HepG2 (cell line): ENCODE measurements around the gene APBB1. TPM values are rescaled to one million over a fixed set of nuclear protein-coding genes. Genes with fewer than 3 reads are reported as not detected.

Experiments
- ADNP ChIP-seq: sonication (generic); formaldehyde crosslinking; IDR thresholded peaks from 2 replicates; pipeline ENCODE4 v1.4.0; 2020; ENCODE audit warnings: missing genetic modification reagents
- ATF4 ChIP-seq, 2 experiments: fragments of 450-650 bp in 1 of 2; sonication (generic) in 1 of 2; formaldehyde crosslinking; IDR thresholded peaks; 2 replicates each; pipeline versions ENCODE4 v1.5.0 to v1.8.0; 2020 to 2022; ENCODE audit warnings: mild to moderate bottlenecking in 1 of 2, missing genetic modification reagents in 1 of 2
- JUN ChIP-seq: sonication (generic); formaldehyde crosslinking; IDR thresholded peaks from 2 replicates; pipeline ENCODE4 v1.4.0; 2020; ENCODE audit warnings: mild to moderate bottlenecking, missing genetic modification reagents
- MTF2 ChIP-seq: sonication (generic); formaldehyde crosslinking; IDR thresholded peaks from 2 replicates; pipeline ENCODE4 v1.5.0; 2020; ENCODE audit warnings: missing genetic modification reagents, borderline replicate concordance
- NR2F6 ChIP-seq, 2 experiments: IDR thresholded peaks; 2 replicates each; pipeline ENCODE4 v1.6.1; 2016; ENCODE audit warnings: antibody characterized with exemption in 1 of 2, mild to moderate bottlenecking in 1 of 2
- SMAD1 ChIP-seq: sonication (generic); formaldehyde crosslinking; IDR thresholded peaks from 2 replicates; pipeline ENCODE4 v1.4.0; 2020; ENCODE audit warnings: missing genetic modification reagents, low read depth, mild to moderate bottlenecking, borderline replicate concordance
- SUZ12 ChIP-seq: fragments of 150-350 bp; IDR thresholded peaks from 2 replicates; pipeline ENCODE4 v1.6.1; 2014; ENCODE audit warnings: low read depth, low read length
- TBX2 ChIP-seq: sonication (generic); formaldehyde crosslinking; IDR thresholded peaks from 2 replicates; pipeline ENCODE4 v1.5.0; 2020; ENCODE audit warnings: missing genetic modification reagents, mild to moderate bottlenecking, borderline replicate concordance
- TFDP1 ChIP-seq: IDR thresholded peaks from 2 replicates; pipeline ENCODE4 v1.6.1; 2016; ENCODE audit warnings: missing compliant biosample characterization, missing genetic modification reagents, borderline replicate concordance
- THRA ChIP-seq: sonication (generic); formaldehyde crosslinking; IDR thresholded peaks from 2 replicates; pipeline ENCODE4 v1.4.0; 2020; ENCODE audit warnings: missing genetic modification reagents, borderline replicate concordance
- XRCC5 ChIP-seq: fragments of 200-400 bp; formaldehyde crosslinking; optimal IDR thresholded peaks from 2 replicates; pipeline ENCODE3; 2017; ENCODE audit warnings: mild to moderate bottlenecking, low read length
- YY1 ChIP-seq: IDR thresholded peaks from 2 replicates; pipeline ENCODE4 v1.6.1; 2011; ENCODE audit warnings: low read length, low read depth, moderate library complexity, mild to moderate bottlenecking; ENCODE audit not compliant: insufficient read depth, insufficient replicate concordance
- ZBTB46 ChIP-seq: sonication (generic); formaldehyde crosslinking; IDR thresholded peaks from 2 replicates; pipeline ENCODE4 v1.4.0; 2020; ENCODE audit warnings: mild to moderate bottlenecking, missing genetic modification reagents, borderline replicate concordance
- ZFP36 ChIP-seq: fragments of 150-350 bp; IDR thresholded peaks from 2 replicates; pipeline ENCODE4 v1.6.1; 2018; ENCODE audit warnings: borderline replicate concordance, low read length, low read depth; ENCODE audit not compliant: partially characterized antibody
- ZFP36L1 ChIP-seq: sonication (generic); formaldehyde crosslinking; IDR thresholded peaks from 2 replicates; pipeline ENCODE4 v1.8.0; 2022; ENCODE audit warnings: mild to moderate bottlenecking, missing genetic modification reagents, moderate library complexity
- ZFP82 ChIP-seq: sonication (generic); formaldehyde crosslinking; IDR thresholded peaks from 2 replicates; pipeline ENCODE4 v1.5.1; 2020; ENCODE audit warnings: mild to moderate bottlenecking, missing genetic modification reagents, borderline replicate concordance
- ZFX ChIP-seq: sonication (generic); formaldehyde crosslinking; IDR thresholded peaks from 2 replicates; pipeline ENCODE4 v1.4.0; 2020; ENCODE audit warnings: mild to moderate bottlenecking, low read depth, missing genetic modification reagents, moderate library complexity
- ZNF251 ChIP-seq: sonication (generic); formaldehyde crosslinking; IDR thresholded peaks from 2 replicates; pipeline ENCODE4 v1.9.0; 2021; ENCODE audit warnings: mild to moderate bottlenecking, missing genetic modification reagents
- ZNF329 ChIP-seq: sonication (generic); formaldehyde crosslinking; IDR thresholded peaks from 2 replicates; pipeline ENCODE4 v1.9.0; 2021; ENCODE audit warnings: low read depth, mild to moderate bottlenecking, missing genetic modification reagents
- ZNF556 ChIP-seq: sonication (generic); formaldehyde crosslinking; IDR thresholded peaks from 2 replicates; pipeline ENCODE4 v1.4.0; 2020; ENCODE audit warnings: mild to moderate bottlenecking, missing genetic modification reagents, borderline replicate concordance
- ZNF576 ChIP-seq: sonication (generic); formaldehyde crosslinking; IDR thresholded peaks from 2 replicates; pipeline ENCODE4 v1.4.0; 2020; ENCODE audit warnings: mild to moderate bottlenecking, missing genetic modification reagents
- ZNF629 ChIP-seq: sonication (generic); formaldehyde crosslinking; conservative IDR thresholded peaks from 2 replicates; pipeline ENCODE4 v1.5.0; 2020; ENCODE audit warnings: missing genetic modification reagents
- ZNF773 ChIP-seq: sonication (generic); formaldehyde crosslinking; IDR thresholded peaks from 2 replicates; pipeline ENCODE4 v1.4.0; 2020; ENCODE audit warnings: missing genetic modification reagents, borderline replicate concordance
- polyA plus RNA-seq, 8 experiments: library from polyadenylated mRNA; depleted of rRNA in 3 of 8; stranded (reverse) in 7 of 8; unstranded in 1 of 8; fragments of >200 nt; fragmentation: Illumina TruSeq in 4 of 8; extraction: Trizol in 4 of 8; gene quantifications; 2 replicates each; pipeline versions ENCODE4 v1.2.1 to v1.2.3, GENCODE V29; 2011 to 2016; ENCODE audit warnings: low read depth in 4 of 8, missing spikeins in 1 of 8, mixed read lengths in 1 of 8; ENCODE audit not compliant: insufficient read depth in 1 of 8
- total RNA-seq, 5 experiments: library from RNA; depleted of rRNA; stranded (reverse); fragments of >200 nt; fragmentation: Illumina TruSeq; extraction: Trizol; gene quantifications; 2 replicates each; pipeline ENCODE4 v1.2.3, GENCODE V29; 2016; ENCODE audit warnings: low read depth in 1 of 5

The APBB1 gene
- total and polyA plus RNA-seq, 2 of the 13 experiments (the other 11 are each of a cell fraction or from before 2014, with no cell fraction given), result 1.7 to 3.5 TPM

- TF ChIP-seq YY1 (no peak), MTF2 (0 out of 2 replicates have a peak, but pooled peaks have one; percentile 49), SMAD1 (CRISPR knock-in tag) (peak; percentile 52; the same call in 1 of the 2 replicates), TBX2 (CRISPR knock-in tag) (peak; percentile 61; the same call in 1 of the 2 replicates), SUZ12 (no peak), ZNF629 (CRISPR knock-in tag) (no peak), ZNF556 (CRISPR knock-in tag) (0 out of 2 replicates have a peak, but pooled peaks have one; percentile 55), ZFP82 (no peak), ATF4 (CRISPR knock-in tag; IDR thresholded peaks at IDR 0.05) (no peak), ZFP36 (no peak), ZNF576 (CRISPR knock-in tag) (no peak), ZNF329 (CRISPR knock-in tag) (0 out of 2 replicates have a peak, but pooled peaks have one; percentile 25), ZFX (peak; percentile 69), TFDP1 (CRISPR knock-in tag) (peak; percentile 65; the same call in 1 of the 2 replicates), ZBTB46 (CRISPR knock-in tag) (0 out of 2 replicates have a peak, but pooled peaks have one; percentile 41), ZNF773 (CRISPR knock-in tag) (no peak), ADNP (CRISPR knock-in tag) (no peak), ZNF251 (CRISPR knock-in tag) (no peak), JUN (CRISPR knock-in tag) (no peak), ZFP36L1 (CRISPR knock-in tag) (no peak), XRCC5 (peak; percentile 61), NR2F6 (IDR thresholded peaks at IDR 0.05) (peak; percentile 78), NR2F6 (CRISPR knock-in tag; IDR thresholded peaks at IDR 0.05) (peak; percentile 91), THRA (CRISPR knock-in tag) (0 out of 2 replicates have a peak, but pooled peaks have one; percentile 28)
These were observed 28.8 kb downstream of the APBB1 start, which contains the start of gene SMPD1 (continued) for GRCh38 chr11:6389905-6390717.
